HG02943 (cell line): Measurements from ENCODE around the gene MYDGF.
"Not testable (repeated sequence)": the region's sequence is repeated elsewhere in the genome, so short reads cannot be mapped to it uniquely, and the experiment has no call there.

ENCODE experiments used
- ATAC-seq: cut with Tn5 transposase; IDR thresholded peaks from one replicate; pipeline ENCODE4 v1.9.1; 2021; ENCODE audit warnings: mild to moderate bottlenecking, low read depth, moderate library complexity; ENCODE audit not compliant: unreplicated experiment

The MYDGF gene

GRCh38 chr19:4701557-4701956 is 31.4 kb upstream of the MYDGF start:
- ATAC-seq: no peak

GRCh38 chr19:4700693-4700970 is 30.5 kb upstream of the MYDGF start:
- no peak for ATAC-seq

- ATAC-seq: no peak
Observed at GRCh38 chr19:4699826-4700692, 29.9 kb upstream of the MYDGF start.

- no peak for ATAC-seq
Observed at GRCh38 chr19:4697304-4697703, 27.2 kb upstream of the MYDGF start.

- no peak for ATAC-seq
Observed at GRCh38 chr19:4695224-4695731, 25.1 kb upstream of the MYDGF start.

- ATAC-seq: no peak
Observed at GRCh38 chr19:4694211-4694987, 24.3 kb upstream of the MYDGF start.

GRCh38 chr19:4693471-4694121 is 23.5 kb upstream of the MYDGF start:
- no peak for ATAC-seq

GRCh38 chr19:4693078-4693350 is 22.9 kb upstream of the MYDGF start:
- ATAC-seq: no peak

- ATAC-seq: no peak
Observed at GRCh38 chr19:4692251-4693077, 22.3 kb upstream of the MYDGF start.

GRCh38 chr19:4691373-4691772 is 21.2 kb upstream of the MYDGF start:
- no peak for ATAC-seq

GRCh38 chr19:4690361-4690760 is 20.2 kb upstream of the MYDGF start:
- no peak for ATAC-seq

GRCh38 chr19:4689403-4689802 is 19.3 kb upstream of the MYDGF start:
- no peak for ATAC-seq

- ATAC-seq: no peak
Observed at GRCh38 chr19:4688587-4688986, 18.4 kb upstream of the MYDGF start.

GRCh38 chr19:4687396-4687795 is 17.3 kb upstream of the MYDGF start:
- no peak for ATAC-seq

- ATAC-seq: no peak
Observed at GRCh38 chr19:4686700-4687099, 16.6 kb upstream of the MYDGF start.

- no peak for ATAC-seq
Observed at GRCh38 chr19:4684312-4685095, 14.4 kb upstream of the MYDGF start.

- no peak for ATAC-seq
Observed at GRCh38 chr19:4682417-4683200, 12.5 kb upstream of the MYDGF start.

- ATAC-seq: not testable (repeated sequence)
Observed at GRCh38 chr19:4680021-4680420, 9.9 kb upstream of the MYDGF start.
